Prostate gland (tissue), 2 donors: Measurements from ENCODE around the gene BDH2. TPM values are rescaled to one million over a fixed set of nuclear protein-coding genes. Genes with fewer than 3 reads are reported as not detected.

ENCODE experiments used
- DNase-seq: peaks from one replicate; pipeline ENCODE4 v3.0.0-alpha.2; 2019; ENCODE audit warnings: low spot score
- H3K27ac ChIP-seq, 2 donors: fragments of 200-600 bp; sonication (generic); 2 replicates each; pipeline ENCODE4 v1.5.1; 2017 to 2019
- H3K27me3 ChIP-seq: fragments of 200-600 bp; sonication (generic); replicated peaks from 2 replicates; pipeline ENCODE4 v1.5.1; 2019; ENCODE audit not compliant: insufficient read depth
- H3K36me3 ChIP-seq, 2 donors: fragments of 200-600 bp; sonication (generic); 1 replicate in 1 of 2; 2 replicates in 1 of 2; pipeline versions ENCODE4 v1.5.1 to v1.8.1; 2017 to 2019
- H3K4me1 ChIP-seq: fragments of 200-600 bp; sonication (generic); replicated peaks from 2 replicates; pipeline ENCODE4 v1.5.1; 2019
- H3K4me3 ChIP-seq, 2 donors: fragments of 200-600 bp; sonication (generic); 2 replicates each; pipeline ENCODE4 v1.5.1; 2017 to 2019
- H3K9me3 ChIP-seq: fragments of 200-600 bp; sonication (generic); 2 replicates; pipeline ENCODE4 v1.5.1; 2017
- POLR2A ChIP-seq: fragments of 450-650 bp; IDR thresholded peaks from one replicate; pipeline ENCODE4 v1.6.1; 2016; ENCODE audit warnings: antibody characterized with exemption, mild to moderate bottlenecking
- POLR2AphosphoS5 ChIP-seq: sonication (generic); formaldehyde crosslinking; IDR thresholded peaks from one replicate; pipeline ENCODE4 v1.6.1; 2017; ENCODE audit warnings: antibody characterized with exemption
- WGBS: methylation state at CpG from one replicate; pipeline ENCODE4 v1.1.5; 2018; 5-methylcytosine and 5-hydroxymethylcytosine counted together
- intact Hi-C: fragments of 100-400 bp; cut with DNase I; formaldehyde crosslinking; loops from one replicate; pipeline ENCODE4 v1.14.2; 2022
- total RNA-seq, 2 donors: library from RNA; depleted of rRNA; stranded (reverse); fragments of >200 nt; gene quantifications; one replicate each; pipeline ENCODE4 v1.1.0, GENCODE V29; 2016
- TF ChIP-seq, protein P1 (sequence below), 4 experiments: fragments of 200-600 bp in 2 of 4; fragments of 450-650 bp in 2 of 4; sonication (generic) in 2 of 4; IDR thresholded peaks; 1 replicate in 3 of 4; 2 replicates in 1 of 4; pipeline ENCODE4 v1.5.1; 2016 to 2019; ENCODE audit warnings: antibody characterized with exemption in 4 of 4, mild to moderate bottlenecking in 2 of 4, moderate library complexity in 2 of 4

BDH2 gene
- total RNA-seq, result 10 to 100 TPM; 41.5 to 54.1 TPM

DNA sequence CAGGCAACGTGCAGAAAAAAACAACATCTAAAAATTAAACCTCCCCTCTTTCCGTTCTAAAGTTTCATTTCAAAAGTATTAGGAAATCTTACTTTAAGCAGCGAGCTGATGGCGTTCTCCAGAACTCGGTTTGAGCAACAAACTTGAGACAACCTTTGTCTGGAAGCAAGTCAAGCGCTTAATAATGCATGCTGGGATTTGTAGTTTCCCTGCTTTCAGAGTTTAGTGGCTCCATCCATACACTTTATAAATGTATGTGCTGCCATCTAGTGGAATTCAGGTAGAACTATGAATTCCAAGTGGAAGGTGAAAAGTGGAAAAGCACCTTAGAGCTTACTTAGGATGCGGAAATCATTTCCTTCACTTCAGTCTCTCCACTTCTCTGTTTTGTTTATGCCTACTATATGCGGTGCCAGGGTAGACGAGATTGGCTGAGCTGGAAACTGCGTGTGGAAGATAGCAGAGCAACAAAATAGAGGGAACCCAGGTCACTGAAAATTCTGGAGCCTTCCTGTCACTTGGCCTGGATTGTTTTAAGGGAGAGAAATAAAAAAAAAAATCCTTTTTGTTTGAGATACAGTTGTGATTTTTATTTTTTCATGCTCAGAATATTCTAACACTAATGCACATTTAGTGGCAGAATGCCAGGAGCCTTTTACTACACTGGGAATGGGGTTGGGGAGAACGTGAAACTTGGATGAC is at the start of gene BDH2:
BDH2 (minus strand) TSS at position 144 of the 702 bp plus-strand sequence. CDS start 3,580 bp downstream, outside the sequence.
- Histone ChIP-seq H3K9me3 (no peaks in the 10 kb centered on the region), H3K36me3 (no peaks in the 10 kb centered on the region), H3K27ac (peak within 1 kb of the TSS; percentile 55 to 63), H3K4me3 (peak within 1 kb of the TSS; percentile 32 to 33), H3K4me1 (no peaks in the 10 kb centered on the region), H3K27me3 (no peaks in the 10 kb centered on the region)
- intact Hi-C loops, result loop anchor here (5.0 to 10.0 kb wide), 5 partner anchors 55 to 755 kb away; partner anchors contain the start of genes SLC39A8, SLC9B1 and UBE2D3
- WGBS, result 7% methylated on average over 11 of the region's 11 CpGs
- peak; percentile 76 for DNase-seq
- TF ChIP-seq POLR2AphosphoS5 (peak; percentile 91), POLR2A (peak; percentile 54)
- TF ChIP-seq, protein P1, sequence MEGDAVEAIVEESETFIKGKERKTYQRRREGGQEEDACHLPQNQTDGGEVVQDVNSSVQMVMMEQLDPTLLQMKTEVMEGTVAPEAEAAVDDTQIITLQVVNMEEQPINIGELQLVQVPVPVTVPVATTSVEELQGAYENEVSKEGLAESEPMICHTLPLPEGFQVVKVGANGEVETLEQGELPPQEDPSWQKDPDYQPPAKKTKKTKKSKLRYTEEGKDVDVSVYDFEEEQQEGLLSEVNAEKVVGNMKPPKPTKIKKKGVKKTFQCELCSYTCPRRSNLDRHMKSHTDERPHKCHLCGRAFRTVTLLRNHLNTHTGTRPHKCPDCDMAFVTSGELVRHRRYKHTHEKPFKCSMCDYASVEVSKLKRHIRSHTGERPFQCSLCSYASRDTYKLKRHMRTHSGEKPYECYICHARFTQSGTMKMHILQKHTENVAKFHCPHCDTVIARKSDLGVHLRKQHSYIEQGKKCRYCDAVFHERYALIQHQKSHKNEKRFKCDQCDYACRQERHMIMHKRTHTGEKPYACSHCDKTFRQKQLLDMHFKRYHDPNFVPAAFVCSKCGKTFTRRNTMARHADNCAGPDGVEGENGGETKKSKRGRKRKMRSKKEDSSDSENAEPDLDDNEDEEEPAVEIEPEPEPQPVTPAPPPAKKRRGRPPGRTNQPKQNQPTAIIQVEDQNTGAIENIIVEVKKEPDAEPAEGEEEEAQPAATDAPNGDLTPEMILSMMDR (IDR thresholded peaks at IDR 0.05), result peak; percentile 52 to 92 (median 88)

DNA sequence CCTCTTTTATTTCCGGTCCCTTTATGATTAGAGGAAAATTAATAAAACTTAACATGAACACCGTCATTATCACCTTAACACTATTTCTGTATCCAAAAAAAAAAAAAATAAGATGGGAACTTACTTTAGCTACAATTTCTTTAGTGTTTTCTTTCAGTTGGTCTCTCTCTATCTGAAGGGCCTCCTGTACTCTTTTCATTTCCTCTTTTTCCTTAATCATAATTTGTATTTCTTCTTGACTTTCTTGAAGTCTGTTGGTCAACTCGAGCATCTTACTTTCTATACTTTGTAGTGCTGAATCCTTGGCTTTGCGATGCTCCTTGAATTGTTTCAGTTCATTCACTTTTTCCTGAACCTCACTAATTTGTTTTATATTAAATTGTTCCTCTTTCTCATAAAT is 45.3 kb upstream of the BDH2 start:
- H3K4me3 ChIP-seq, result no peak overlapping the region
- TF ChIP-seq, protein P1 (IDR thresholded peaks at IDR 0.05), result no peak
- no peak for TF ChIP-seq POLR2AphosphoS5
- TF ChIP-seq POLR2A, result no peak
- DNase-seq, result no peak
- no peaks in the 10 kb centered on the region for H3K9me3 ChIP-seq
- H3K27me3 ChIP-seq, result no peaks in the 10 kb centered on the region
- H3K4me1 ChIP-seq, result no peaks in the 10 kb centered on the region
- intact Hi-C loops, result no loop called here
- no peak overlapping the region for H3K27ac ChIP-seq
- WGBS, result 95% methylated on average over 4 of the region's 4 CpGs
- H3K36me3 ChIP-seq, result no peaks in the 10 kb centered on the region

DNA sequence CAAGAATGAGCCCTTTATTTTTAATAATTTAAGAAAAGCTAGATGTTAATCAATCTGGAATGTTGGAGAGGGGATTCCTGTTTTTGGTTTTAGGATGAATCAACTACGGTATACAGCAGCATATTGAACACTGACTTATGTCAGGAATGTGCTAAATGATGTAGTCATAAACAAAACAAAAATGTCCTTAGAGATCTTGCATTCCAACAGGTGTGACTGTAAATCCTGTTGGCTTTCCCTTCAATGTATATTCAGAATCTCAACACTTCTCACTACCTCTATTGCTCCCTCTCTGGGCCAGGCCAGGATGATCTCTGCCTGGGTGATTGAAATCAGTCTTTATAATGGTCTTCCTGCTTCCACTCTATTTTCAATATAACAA is 37.8 kb upstream of the BDH2 start:
- H3K4me3 ChIP-seq, result no peak overlapping the region
- TF ChIP-seq POLR2A (no peak), POLR2AphosphoS5 (no peak)
- TF ChIP-seq, protein P1 (IDR thresholded peaks at IDR 0.05), result no peak
- H3K9me3 ChIP-seq, result no peaks in the 10 kb centered on the region
- H3K27ac ChIP-seq, result no peak overlapping the region
- intact Hi-C loops, result no loop called here
- H3K36me3 ChIP-seq, result no peaks in the 10 kb centered on the region
- no peaks in the 10 kb centered on the region for H3K4me1 ChIP-seq
- no peak for DNase-seq
- no peaks in the 10 kb centered on the region for H3K27me3 ChIP-seq
- WGBS, result 89% methylated on average over 1 of the region's 1 CpG

DNA sequence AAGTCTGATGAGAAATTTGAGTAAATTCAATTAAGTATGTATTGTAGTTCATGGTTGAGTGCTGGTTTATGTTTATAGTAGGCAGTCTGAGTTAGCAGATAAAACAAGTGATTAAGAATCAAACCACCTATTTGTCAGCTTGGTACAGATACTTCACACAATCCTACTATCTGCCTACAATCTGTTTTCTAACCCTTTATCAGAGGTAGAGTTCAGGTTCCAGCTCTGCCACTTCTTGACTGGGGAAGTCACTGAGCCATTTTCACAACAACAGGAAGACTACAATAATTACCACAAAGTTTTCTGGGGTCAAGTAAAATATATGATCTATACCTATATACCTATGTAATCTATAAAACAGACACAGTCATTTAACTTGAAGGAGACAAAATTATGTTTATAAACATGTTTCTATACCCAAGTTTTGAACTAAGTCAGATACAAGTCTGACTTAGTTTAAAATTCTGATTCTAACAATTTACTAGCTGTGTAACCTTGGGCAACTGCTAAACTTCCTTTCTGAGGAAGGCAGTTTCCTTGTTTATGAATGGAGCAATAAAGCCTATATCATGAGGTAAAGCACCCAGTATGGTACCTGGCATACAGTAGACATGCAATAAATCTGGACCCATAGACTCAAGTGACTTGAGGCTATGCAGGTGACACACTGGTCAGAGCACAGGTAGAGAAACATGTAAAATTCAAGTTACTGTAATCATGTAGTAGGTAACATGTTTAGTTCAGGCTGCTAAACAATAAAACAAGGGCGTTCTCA is 37.2 kb upstream of the BDH2 start:
- no peaks in the 10 kb centered on the region for H3K36me3 ChIP-seq
- H3K4me1 ChIP-seq, result no peaks in the 10 kb centered on the region
- no peak overlapping the region for H3K4me3 ChIP-seq
- no peak for DNase-seq
- no peaks in the 10 kb centered on the region for H3K27me3 ChIP-seq
- H3K9me3 ChIP-seq, result no peaks in the 10 kb centered on the region
- TF ChIP-seq POLR2AphosphoS5, result no peak
- TF ChIP-seq, protein P1 (IDR thresholded peaks at IDR 0.05), result no peak
- TF ChIP-seq POLR2A, result no peak
- WGBS, result 94% methylated on average over 1 of the region's 1 CpG
- no peak overlapping the region for H3K27ac ChIP-seq
- intact Hi-C loops, result no loop called here
